ENCODE data around the gene PSMC3IP. TPM values are rescaled to one million over a fixed set of nuclear protein-coding genes. Genes with fewer than 3 reads are reported as not detected.
A peak's percentile ranks its signal among the peaks of the same experiment; 100 is the strongest.
"Not testable (repeated sequence)": the region's sequence is repeated elsewhere in the genome, so short reads cannot be mapped to it uniquely, and the experiment has no call there.

The PSMC3IP gene
- total RNA-seq, 1 donor from 2014 or later = 3.1 TPM

DNA sequence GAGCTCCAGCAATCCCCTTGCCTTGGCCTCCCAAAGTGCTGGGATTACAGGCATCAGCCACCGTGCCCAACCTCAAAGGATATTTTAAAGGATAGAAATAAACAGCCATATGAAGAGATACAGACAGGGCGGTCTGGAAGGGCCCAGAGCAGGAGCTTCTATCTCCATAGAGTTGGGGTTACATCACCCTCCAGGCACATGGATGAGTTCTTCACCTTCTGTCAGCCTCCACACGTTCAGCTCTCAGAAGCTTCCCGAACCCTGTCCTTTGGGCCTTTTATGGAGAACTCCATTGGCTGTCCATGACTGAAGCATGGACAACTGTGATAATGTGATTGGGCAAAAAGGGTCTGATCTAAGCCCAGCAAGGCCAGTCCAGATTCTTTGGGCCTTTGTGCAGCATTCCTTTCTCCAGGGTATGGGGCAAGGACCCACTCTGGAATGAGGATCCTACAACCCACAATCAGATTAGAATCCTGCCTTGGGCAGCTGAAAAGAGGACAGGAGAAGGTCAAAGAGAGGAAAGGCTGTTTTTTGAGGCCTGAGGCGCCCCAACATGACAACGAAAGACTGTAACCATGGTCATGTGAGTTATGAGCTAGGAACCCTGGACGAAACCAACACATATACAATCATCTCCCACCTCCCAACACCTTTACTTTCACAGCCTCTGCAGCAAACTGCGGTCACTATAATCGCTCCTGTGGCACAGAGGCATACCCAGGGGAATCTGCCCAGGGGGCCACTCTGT is 31.6 kb downstream of the PSMC3IP start:
- not testable (repeated sequence) for DNase-seq, ATAC-seq

DNA sequence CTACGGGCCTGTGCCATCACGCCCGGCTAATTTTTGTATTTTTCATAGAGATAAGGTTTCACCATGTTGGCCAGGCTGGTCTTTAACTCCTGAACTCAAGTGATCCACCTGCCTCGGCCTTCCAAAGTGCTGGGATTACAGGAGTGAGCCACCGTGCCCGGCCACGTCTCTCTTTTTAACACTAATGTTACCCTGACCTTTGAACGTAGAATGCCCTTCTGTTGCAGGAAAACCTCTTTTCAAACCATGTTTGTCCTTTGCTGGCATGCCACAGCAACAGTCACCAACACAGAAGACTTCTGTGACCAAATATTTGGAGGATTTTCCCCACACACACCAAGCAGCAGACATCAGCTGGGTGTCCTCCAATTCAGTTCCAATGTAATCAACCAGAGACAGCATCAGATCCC is 32.6 kb downstream of the PSMC3IP start:
- no peak for DNase-seq
- intact Hi-C loops (cut with micrococcal nuclease) = no loop called here
- no peak for ATAC-seq

More for the DNA sequence above, 31.6 kb downstream of the PSMC3IP start:
- intact Hi-C loops (cut with micrococcal nuclease) = not testable (repeated sequence)

DNA sequence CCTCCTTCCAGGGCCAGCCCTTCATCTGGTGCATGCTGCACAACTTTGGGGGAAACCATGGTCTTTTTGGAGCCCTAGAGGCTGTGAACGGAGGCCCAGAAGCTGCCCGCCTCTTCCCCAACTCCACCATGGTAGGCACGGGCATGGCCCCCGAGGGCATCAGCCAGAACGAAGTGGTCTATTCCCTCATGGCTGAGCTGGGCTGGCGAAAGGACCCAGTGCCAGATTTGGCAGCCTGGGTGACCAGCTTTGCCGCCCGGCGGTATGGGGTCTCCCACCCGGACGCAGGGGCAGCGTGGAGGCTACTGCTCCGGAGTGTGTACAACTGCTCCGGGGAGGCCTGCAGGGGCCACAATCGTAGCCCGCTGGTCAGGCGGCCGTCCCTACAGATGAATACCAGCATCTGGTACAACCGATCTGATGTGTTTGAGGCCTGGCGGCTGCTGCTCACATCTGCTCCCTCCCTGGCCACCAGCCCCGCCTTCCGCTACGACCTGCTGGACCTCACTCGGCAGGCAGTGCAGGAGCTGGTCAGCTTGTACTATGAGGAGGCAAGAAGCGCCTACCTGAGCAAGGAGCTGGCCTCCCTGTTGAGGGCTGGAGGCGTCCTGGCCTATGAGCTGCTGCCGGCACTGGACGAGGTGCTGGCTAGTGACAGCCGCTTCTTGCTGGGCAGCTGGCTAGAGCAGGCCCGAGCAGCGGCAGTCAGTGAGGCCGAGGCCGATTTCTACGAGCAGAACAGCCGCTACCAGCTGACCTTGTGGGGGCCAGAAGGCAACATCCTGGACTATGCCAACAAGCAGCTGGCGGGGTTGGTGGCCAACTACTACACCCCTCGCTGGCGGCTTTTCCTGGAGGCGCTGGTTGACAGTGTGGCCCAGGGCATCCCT is 34.1 kb downstream of the PSMC3IP start:
- DNase-seq (no peak), ATAC-seq (no peak)
- intact Hi-C loops (cut with micrococcal nuclease) = no loop called here

DNA sequence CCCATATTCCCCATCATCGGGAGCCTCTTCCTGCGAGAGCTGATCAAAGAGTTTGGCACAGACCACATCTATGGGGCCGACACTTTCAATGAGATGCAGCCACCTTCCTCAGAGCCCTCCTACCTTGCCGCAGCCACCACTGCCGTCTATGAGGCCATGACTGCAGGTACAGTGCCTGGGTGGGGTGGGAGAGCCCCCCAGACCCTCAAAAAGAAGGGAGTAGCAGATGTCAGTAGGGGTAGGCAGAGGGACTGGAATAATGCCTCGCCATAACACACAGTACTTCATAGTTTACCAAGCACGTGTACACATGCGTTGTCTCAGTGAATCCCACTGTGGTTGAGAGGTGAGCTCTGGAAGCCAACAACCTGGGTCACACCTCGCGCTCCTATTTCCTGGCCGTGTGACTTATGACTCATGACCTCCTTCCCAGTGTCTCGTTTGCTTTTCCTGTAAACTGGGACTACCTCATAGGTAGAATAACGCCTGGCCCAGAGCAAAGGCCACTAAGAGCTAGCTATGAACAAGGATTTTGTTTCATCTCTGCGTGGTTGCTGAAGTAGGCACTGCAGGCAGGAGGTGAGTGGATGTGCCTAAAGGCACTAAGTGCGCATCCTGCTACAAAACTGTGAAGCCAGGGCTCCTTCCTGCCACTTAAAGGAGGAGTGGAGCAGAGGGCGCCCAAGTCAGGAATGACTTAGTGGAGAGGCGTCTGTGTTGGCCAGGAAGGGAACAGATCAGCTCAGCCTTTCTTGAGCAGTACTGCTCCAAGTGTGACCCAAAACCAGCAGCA is 36.3 kb downstream of the PSMC3IP start:
- ATAC-seq = no peak
- intact Hi-C loops (cut with micrococcal nuclease) = no loop called here
- DNase-seq = no peak

DNA sequence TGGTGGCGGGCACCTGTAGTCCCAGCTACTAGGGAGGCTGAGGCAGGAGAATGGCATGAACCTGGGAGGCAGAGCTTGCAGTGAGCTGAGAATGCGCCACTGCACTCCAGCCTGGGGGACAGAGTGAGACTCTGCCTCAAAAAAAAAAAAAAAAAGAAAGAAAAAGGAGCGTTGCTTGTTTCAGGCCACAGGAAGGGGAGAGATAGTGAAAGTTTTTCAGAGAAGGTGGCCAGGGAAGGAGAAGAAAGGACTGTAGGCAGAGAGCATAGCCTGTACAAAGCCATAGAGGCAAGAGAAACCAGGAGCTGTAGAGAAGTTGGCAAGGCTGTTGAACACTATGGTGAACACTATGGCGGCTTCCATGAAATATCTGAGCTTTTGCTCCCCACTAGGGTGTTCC is 37.0 kb downstream of the PSMC3IP start:
- ATAC-seq; intact Hi-C loops (cut with micrococcal nuclease); DNase-seq: not testable (repeated sequence)

DNA sequence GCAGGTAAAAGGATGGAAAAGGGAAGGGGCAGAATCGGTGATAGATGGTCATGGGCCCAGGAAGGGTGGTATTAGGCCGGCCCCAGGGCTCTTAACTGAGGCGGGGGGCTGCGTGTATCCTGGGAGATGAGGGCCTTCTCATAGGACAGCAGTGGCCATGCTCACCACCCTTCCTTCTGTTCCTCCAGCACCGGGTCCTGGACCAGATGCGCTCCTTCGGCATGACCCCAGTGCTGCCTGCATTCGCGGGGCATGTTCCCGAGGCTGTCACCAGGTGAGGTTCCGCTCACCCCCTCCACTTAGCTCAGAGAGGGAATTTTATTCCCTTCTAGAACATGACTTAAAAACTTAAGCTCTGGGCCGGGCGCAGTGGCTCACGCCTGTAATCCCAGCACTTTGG is 39.0 kb downstream of the PSMC3IP start:
- DNase-seq (no peak), ATAC-seq (no peak)
- intact Hi-C loops (cut with micrococcal nuclease) = no loop called here

DNA sequence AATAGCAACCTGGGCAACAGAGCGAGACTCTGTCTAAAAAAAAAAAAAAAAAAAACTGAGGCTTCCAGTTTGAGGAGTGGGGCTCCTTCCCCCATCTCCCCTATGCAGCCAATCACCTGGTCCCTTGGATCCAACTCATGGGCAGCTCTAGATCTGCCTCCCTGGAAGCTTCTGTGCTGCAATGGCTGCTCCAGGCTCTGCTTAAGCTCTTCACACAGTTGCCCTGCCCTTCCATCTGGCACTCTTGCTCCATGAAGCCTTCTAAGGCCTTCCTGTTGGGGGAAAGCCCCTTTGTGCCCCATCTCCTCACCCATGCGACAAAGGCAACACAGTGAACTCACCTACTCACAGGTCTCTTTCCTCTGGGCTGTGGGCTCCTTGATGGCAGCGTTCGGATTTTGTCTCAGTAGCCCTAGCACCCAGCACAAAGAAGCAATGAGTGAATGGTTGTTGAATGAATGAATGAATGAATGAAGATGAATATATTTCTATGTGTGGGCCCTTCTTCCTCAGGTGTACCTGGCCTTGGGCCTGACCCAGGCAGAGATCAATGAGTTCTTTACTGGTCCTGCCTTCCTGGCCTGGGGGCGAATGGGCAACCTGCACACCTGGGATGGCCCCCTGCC is 39.6 kb downstream of the PSMC3IP start:
- intact Hi-C loops (cut with micrococcal nuclease) = no loop called here
- no peak for ATAC-seq
- DNase-seq = no peak

DNA sequence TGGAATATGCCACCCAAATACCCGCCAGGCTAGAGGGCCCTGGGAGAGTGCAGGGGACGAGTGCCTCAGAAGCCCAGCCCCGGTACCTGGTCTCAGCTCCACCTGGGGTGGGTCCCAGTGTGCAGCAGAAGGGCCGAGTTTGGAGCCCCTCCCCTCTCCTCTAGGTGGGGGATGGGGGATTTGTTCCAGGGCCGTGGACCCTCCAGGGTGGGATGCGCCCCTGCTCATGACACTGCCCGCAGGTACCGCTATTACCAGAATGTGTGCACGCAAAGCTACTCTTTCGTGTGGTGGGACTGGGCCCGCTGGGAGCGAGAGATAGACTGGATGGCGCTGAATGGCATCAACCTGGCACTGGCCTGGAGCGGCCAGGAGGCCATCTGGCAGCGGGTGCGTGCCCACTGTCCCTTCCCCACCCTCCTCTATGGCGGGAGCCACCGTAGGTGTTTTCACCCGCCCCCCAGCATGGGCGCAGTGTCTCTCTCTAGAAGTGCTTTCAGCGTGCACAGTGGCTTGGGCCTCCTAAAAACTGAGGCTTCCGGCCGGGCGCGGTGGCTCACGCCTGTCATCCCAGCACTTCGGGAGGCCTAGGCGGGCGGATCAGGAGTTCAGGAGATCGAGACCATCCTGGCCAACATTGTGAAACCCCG is 40.2 kb downstream of the PSMC3IP start:
- intact Hi-C loops (cut with micrococcal nuclease) = no loop called here
- ATAC-seq = peak; percentile 3
- DNase-seq = peak; percentile 35

DNA sequence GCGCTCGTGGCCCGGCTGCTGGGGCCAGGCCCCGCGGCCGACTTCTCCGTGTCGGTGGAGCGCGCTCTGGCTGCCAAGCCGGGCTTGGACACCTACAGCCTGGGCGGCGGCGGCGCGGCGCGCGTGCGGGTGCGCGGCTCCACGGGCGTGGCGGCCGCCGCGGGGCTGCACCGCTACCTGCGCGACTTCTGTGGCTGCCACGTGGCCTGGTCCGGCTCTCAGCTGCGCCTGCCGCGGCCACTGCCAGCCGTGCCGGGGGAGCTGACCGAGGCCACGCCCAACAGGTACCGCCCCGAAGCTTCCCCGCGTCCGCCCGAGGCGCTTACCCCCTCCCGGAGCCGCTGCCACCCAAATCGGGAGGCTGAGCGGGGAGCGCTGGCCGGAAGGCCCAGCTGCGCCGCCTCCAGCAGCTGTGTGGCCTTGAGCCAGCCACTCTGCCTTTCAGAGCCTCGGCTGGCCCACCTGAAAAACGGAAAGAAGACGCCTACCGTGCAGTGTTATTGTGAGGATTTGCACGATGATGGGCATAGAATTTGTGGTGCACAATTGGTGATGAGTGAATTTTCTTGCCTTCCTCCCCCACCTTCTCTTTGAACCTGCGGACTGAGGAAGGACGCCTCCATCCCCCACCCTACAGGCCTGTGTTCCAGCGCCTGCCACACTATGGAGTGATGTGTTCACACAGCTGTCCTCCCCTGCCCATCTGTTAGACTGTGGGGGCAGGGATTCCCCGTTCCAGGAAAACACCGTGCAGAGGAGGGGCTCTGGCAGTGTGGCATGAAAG is 41.0 kb downstream of the PSMC3IP start:
- intact Hi-C loops (cut with micrococcal nuclease) = no loop called here
- DNase-seq = peak; percentile 93
- peak; percentile 75 for ATAC-seq

DNA sequence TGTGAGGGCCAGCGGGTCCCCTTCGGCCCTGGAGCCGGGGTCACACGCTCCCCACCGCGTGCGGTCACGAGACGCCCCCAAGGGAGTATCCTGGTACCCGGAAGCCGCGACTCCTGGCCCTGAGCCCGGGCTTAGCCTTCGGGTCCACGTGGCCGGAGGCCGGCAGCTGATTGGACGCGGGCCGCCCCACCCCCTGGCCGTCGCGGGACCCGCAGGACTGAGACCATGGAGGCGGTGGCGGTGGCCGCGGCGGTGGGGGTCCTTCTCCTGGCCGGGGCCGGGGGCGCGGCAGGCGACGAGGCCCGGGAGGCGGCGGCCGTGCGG is 41.5 kb downstream of the PSMC3IP start, which contains the start of gene NAGLU:
TSS of gene NAGLU (plus strand) at position 194 of the 324 bp plus-strand sequence. CDS start at position 226, 32 bp downstream.
- peak; percentile 99 for DNase-seq
- ATAC-seq = peak; percentile 85
- intact Hi-C loops (cut with micrococcal nuclease) = no loop called here

DNA sequence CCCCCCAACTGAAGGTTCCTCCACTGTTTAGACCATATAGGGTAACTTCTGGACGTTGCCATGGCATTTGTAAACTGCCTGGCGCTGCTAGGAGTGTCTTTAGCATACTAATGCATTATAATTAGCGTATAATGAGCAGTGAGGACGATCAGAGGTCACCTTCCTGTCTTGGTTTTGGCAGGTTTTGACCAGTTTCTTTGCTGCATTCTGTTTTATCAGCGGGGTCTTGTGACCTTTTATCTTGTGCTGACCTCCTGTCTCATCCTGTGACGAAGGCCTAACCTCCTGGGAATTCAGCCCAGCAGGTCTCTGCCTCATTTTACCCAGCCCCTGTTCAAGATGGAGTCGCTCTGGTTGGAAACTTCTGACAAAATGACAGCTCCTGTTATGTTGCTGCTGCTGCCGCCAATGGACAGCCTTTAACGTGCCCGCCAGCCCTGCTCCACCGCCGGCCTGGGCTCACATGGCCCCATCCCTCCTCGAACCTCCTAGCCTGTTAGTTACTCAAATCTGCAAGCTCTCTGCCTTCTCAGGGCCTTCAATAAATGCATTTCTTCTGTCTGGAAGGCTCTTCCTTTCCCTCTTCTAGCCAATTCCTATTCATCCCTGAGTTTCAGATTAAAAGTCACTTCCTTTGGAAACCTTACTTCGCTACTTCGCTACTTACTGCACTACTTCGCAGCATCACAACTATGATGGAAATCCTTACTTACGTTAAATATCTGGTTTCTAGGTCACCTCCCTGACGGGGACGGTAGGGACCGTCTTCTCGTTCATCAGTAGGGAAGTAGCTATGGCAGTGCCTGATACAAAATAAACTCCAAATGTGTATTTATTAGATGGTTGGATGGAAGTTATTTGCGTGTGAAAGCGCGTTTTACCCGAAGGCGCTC is 42.1 kb downstream of the PSMC3IP start:
- intact Hi-C loops (cut with micrococcal nuclease) = no loop called here
- peak; percentile 6 for ATAC-seq

DNA sequence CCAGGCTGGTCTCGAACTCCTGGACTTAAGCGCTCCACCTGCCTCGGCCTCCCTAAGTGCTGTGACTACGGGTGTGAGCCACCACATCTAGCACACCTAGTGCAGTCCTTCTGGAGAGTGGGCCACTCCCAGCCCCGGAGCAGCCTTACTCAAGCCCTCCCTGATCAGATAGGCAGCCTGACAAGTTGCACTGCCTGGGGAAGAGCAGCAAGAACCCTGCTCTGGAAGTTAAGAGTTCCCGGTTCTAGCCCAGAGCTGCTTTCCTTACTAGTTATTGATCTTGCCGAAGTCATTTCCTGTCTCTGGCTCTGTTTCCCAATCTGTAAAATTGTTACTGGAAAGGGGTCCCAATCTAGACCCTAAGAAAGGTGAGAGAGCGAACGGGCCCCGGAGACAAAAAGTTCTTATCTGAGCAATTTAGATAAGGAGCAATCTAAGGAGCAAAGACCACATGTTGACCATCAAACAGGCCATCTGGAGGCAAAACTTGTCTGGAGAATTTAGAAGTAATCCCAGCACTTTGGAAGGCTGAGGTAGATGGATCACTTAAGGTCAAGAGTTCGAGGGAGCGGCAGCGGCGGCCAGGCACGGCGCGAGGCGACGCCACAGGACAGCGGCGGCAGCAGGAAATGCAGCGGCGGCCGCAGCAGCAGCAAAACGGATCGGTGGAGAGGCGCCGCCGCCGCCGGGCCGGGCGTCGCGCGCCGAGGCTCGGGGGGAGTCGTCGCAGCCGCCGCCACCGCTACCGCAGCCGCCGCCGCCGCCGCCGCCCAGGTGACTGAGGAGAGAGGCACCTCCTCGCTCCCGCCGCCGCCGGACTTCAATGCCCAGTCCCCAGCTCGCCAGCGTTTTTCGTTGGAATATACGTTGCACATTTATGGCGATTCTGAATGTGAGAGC is 45.8 kb downstream of the PSMC3IP start:
- peak; percentile 44 for ATAC-seq
- DNase-seq = peak; percentile 86
- intact Hi-C loops (cut with micrococcal nuclease) = no loop called here

More for the DNA sequence above, 42.1 kb downstream of the PSMC3IP start:
- DNase-seq = no peak

DNA sequence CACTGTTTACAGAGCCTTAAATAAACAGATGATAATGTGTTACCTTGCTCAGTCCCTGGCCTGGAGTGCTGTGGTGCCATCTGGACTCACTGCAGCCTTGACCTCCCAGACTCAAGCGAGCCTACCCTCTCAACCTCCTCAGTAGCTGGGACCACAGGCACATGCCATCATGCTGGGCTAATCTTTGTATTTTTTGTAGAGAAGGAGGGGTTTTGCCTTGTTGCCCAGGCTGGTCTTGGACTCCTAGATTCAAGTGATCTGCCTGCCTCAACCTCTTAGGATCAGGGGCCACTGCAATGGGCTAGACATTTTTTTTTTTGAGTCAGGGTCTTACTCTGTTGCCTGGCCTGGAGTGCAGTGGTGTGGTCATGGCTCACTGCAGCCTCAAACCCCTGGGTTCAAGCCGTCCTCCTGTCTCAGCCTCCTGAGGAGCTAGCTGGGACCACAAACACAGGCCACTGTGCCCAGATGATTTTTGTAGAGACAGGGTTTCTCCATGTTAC is 46.5 kb downstream of the PSMC3IP start:
- ATAC-seq (no peak), DNase-seq (no peak)
- intact Hi-C loops (cut with micrococcal nuclease) = no loop called here

DNA sequence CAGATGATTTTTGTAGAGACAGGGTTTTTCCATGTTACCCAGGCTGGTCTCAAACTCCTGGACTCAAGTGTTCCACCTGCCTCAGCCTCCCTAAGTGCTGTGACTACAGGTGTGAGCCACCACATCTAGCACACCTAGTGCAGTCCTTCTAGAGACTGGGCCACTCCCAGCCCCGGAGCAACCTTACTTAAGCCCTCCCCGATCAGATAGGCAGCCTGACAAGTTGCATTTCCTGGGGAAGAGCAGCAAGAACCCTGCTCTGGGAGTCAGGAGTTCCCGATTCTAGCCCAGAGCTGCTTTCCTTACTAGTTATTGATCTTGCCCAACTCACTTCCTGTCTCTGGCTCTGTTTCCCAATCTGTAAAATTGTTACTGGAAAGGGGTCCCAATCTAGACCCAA is 48.5 kb downstream of the PSMC3IP start:
- ATAC-seq (no peak), DNase-seq (no peak)
- intact Hi-C loops (cut with micrococcal nuclease) = no loop called here

DNA sequence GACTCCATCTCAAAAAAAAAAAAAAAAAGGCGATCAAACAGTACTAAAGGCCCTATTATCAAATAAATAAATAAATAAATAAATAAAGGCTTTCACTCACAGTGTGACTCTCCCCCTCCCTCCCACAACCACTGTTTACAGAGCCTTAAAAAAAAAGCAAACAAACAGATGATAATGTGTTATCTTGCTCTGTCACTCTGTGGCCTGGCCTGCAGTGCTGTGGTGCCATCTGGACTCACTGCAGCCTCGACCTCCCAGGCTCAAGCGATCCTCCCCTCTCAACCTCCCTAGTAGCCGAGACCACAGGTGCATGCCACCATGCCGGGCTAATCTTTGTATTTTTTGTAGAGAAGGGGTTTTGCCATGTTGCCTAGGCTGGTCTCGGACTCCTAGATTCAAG is 49.6 kb downstream of the PSMC3IP start:
- DNase-seq = peak; percentile 1
- ATAC-seq = no peak
- intact Hi-C loops (cut with micrococcal nuclease) = no loop called here

DNA sequence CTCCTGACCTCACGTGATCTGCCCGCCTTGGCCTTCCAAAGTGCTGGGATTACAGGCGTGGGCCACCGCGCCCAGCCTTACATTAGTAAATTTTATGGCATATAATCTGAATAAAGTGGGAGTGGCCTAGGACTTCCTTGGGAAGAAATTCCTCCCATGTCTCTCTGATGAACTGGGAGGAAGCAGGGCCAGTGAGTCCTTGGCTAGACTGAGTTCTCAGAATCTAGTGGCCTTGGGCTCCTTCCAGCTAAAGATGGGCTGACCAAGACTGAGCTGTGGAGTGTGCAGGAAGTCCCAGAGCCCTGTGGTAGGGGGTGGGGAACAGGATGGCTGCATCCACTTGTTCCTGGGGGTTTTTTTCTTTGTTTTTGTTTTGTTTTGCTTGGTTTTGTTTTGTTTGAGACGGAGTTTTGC is 51.5 kb downstream of the PSMC3IP start:
- ATAC-seq (peak; percentile 72), DNase-seq (peak; percentile 37)
- intact Hi-C loops (cut with micrococcal nuclease) = no loop called here

Measured in left ventricle myocardium superior (tissue), 1 donor.